Ovary (tissue), 3 donors: ENCODE measurements around the gene PDE7B.

Source experiments
- POLR2A ChIP-seq: fragments of 450-650 bp; IDR thresholded peaks from one replicate; pipeline ENCODE4 v1.6.1; 2017; ENCODE audit warnings: antibody characterized with exemption, mild to moderate bottlenecking, moderate library complexity
- TF ChIP-seq, protein P1 (sequence below), 3 donors: fragments of 450-650 bp in 2 of 3; fragments of 200-600 bp in 1 of 3; IDR thresholded peaks; one replicate each; pipeline versions ENCODE4 v1.5.1 to v1.8.0; 2016 to 2022; ENCODE audit warnings: antibody characterized with exemption in 3 of 3, mild to moderate bottlenecking in 1 of 3
- donor health status: DM: no; HTN: no; CAD: no.

DNA sequence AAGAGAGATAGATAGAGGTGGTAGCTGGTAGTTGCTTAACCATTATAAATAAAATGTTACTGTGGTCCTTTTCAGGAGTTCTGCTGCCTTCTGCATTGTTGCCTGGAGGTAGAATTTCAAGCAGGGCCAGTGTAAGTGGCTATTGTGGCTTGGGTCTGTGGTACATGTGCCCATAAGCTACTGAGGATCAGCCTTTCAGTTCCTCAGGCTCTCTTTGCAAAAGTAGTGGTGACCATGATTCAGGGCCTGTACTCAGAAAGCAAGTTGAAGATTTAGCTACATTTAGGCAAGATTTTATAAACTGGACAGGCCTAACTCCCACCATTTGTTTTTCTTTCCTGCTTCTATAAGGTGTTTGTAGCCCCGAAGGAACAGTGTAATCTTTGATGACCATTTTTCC lies 199.0 kb downstream of the PDE7B start:
- no peak for TF ChIP-seq POLR2A
- TF ChIP-seq, protein P1, sequence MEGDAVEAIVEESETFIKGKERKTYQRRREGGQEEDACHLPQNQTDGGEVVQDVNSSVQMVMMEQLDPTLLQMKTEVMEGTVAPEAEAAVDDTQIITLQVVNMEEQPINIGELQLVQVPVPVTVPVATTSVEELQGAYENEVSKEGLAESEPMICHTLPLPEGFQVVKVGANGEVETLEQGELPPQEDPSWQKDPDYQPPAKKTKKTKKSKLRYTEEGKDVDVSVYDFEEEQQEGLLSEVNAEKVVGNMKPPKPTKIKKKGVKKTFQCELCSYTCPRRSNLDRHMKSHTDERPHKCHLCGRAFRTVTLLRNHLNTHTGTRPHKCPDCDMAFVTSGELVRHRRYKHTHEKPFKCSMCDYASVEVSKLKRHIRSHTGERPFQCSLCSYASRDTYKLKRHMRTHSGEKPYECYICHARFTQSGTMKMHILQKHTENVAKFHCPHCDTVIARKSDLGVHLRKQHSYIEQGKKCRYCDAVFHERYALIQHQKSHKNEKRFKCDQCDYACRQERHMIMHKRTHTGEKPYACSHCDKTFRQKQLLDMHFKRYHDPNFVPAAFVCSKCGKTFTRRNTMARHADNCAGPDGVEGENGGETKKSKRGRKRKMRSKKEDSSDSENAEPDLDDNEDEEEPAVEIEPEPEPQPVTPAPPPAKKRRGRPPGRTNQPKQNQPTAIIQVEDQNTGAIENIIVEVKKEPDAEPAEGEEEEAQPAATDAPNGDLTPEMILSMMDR (IDR thresholded peaks at IDR 0.05) = no peak
